Chondrocyte (in vitro differentiated cells): ENCODE data around the gene CLIC3. TPM values are rescaled to one million over a fixed set of nuclear protein-coding genes. Genes with fewer than 3 reads are reported as not detected.

Source experiments
- DNase-seq: peaks from one replicate; pipeline ENCODE4 v3.0.0; 2021; ENCODE audit warnings: mixed read lengths, low spot score
- H3K27ac Mint-ChIP-seq: one replicate; pipeline ENCODE4 v1.8.0; 2021; ENCODE audit warnings: mild to moderate bottlenecking, moderate library complexity, mixed read lengths; ENCODE audit not compliant: unreplicated experiment
- H3K27me3 Mint-ChIP-seq: 2 replicates; pipeline ENCODE4 v1.8.0; 2021; ENCODE audit warnings: low read depth, mixed read lengths
- H3K36me3 Mint-ChIP-seq: 2 replicates; pipeline ENCODE4 v1.8.0; 2021; ENCODE audit warnings: low read depth, mixed read lengths
- H3K4me1 Mint-ChIP-seq: 2 replicates; pipeline ENCODE4 v1.8.0; 2021; ENCODE audit warnings: low read depth, mild to moderate bottlenecking, mixed read lengths
- H3K4me3 Mint-ChIP-seq: one replicate; pipeline ENCODE4 v1.8.0; 2021; ENCODE audit warnings: mild to moderate bottlenecking, moderate library complexity, mixed read lengths; ENCODE audit not compliant: unreplicated experiment
- H3K9me3 Mint-ChIP-seq: 2 replicates; pipeline ENCODE4 v1.8.0; 2021; ENCODE audit warnings: low read depth, mixed read lengths
- total RNA-seq: library from RNA; stranded (reverse); gene quantifications from 3 replicates; pipeline ENCODE4 v1.2.1, GENCODE V29; 2021
- TF ChIP-seq, protein P1 (sequence below): fragments of 200-600 bp; sonication (generic); IDR thresholded peaks from 2 replicates; pipeline ENCODE4 v1.5.0; 2021; ENCODE audit warnings: antibody characterized with exemption, mild to moderate bottlenecking, moderate library complexity

CLIC3 gene
- total RNA-seq, 1 donor from 2014 or later: 5.5 TPM

DNA sequence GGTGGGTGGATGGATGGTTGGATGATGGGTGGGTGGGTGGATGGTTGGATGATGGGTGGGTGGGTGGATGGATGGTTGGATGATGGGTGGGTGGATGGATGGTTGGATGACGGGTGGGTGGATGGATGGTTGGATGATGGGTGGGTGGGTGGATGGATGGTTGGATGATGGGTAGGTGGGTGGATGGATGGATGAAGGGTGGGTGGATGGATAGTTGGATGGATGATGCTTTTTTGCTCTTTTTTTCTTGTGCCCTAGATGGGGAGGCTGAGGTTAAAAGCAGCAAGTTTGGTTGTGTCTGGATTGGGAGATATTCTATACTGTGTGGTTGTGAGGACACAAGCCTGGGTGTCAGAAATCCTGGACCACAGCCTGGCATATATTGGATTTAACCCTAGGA lies 38.9 kb downstream of the CLIC3 start:
- no peaks in the 10 kb centered on the region for H3K36me3 Mint-ChIP-seq
- peaks cover 3% of the 10 kb centered on the region for H3K9me3 Mint-ChIP-seq
- no peak overlapping the region for H3K27ac Mint-ChIP-seq
- no peak overlapping the region for H3K4me3 Mint-ChIP-seq
- H3K4me1 Mint-ChIP-seq: no peaks in the 10 kb centered on the region
- DNase-seq: no peak
- TF ChIP-seq, protein P1, sequence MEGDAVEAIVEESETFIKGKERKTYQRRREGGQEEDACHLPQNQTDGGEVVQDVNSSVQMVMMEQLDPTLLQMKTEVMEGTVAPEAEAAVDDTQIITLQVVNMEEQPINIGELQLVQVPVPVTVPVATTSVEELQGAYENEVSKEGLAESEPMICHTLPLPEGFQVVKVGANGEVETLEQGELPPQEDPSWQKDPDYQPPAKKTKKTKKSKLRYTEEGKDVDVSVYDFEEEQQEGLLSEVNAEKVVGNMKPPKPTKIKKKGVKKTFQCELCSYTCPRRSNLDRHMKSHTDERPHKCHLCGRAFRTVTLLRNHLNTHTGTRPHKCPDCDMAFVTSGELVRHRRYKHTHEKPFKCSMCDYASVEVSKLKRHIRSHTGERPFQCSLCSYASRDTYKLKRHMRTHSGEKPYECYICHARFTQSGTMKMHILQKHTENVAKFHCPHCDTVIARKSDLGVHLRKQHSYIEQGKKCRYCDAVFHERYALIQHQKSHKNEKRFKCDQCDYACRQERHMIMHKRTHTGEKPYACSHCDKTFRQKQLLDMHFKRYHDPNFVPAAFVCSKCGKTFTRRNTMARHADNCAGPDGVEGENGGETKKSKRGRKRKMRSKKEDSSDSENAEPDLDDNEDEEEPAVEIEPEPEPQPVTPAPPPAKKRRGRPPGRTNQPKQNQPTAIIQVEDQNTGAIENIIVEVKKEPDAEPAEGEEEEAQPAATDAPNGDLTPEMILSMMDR: no peak
- peaks cover 2% of the 10 kb centered on the region for H3K27me3 Mint-ChIP-seq

DNA sequence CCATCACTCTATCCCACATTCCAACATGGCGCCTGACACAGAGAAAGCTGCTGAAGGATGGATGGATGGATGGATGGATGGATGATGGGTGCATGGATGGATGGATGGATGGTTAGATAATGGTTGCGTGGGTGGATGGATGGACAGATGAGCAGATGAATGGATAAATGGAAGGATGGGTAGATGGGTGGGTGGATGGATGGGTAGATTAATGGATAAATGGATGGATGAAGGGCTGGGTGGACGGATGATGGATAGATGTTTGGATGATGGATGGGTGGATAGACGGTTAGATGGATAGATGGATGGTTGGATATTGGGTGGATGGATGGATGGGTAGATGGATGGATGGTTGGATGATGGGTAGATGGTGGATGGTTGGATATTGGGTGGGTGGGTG lies 39.8 kb downstream of the CLIC3 start:
- no peaks in the 10 kb centered on the region for H3K36me3 Mint-ChIP-seq
- TF ChIP-seq, protein P1: no peak
- H3K27ac Mint-ChIP-seq: no peak overlapping the region
- peaks cover 2% of the 10 kb centered on the region for H3K27me3 Mint-ChIP-seq
- no peak overlapping the region for H3K4me3 Mint-ChIP-seq
- peaks cover 3% of the 10 kb centered on the region for H3K9me3 Mint-ChIP-seq
- no peak for DNase-seq
- no peaks in the 10 kb centered on the region for H3K4me1 Mint-ChIP-seq

DNA sequence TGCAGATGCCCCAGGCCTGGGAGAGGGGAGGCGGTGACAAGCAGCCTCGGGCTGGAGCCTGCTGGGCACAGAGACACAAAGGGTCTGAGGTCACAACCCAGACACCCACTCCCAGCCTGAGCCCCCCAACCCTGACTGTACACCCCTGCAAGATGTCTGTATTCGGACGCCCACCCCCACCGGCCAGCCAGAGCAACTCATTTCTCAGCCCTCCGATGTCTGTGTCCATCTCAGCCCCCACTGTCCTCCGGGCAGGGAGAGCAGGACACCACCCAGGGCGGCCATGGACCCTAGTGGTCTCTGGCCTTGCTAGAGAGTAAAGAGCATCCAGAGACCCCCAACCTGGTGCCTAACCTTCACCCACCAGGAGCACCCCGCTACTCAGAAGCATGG lies 40.4 kb downstream of the CLIC3 start:
- no peak overlapping the region for H3K27ac Mint-ChIP-seq
- H3K4me3 Mint-ChIP-seq: no peak overlapping the region
- peaks cover 2% of the 10 kb centered on the region for H3K27me3 Mint-ChIP-seq
- no peaks in the 10 kb centered on the region for H3K4me1 Mint-ChIP-seq
- no peak for DNase-seq
- TF ChIP-seq, protein P1: no peak
- H3K9me3 Mint-ChIP-seq: peaks cover 3% of the 10 kb centered on the region
- H3K36me3 Mint-ChIP-seq: no peaks in the 10 kb centered on the region

DNA sequence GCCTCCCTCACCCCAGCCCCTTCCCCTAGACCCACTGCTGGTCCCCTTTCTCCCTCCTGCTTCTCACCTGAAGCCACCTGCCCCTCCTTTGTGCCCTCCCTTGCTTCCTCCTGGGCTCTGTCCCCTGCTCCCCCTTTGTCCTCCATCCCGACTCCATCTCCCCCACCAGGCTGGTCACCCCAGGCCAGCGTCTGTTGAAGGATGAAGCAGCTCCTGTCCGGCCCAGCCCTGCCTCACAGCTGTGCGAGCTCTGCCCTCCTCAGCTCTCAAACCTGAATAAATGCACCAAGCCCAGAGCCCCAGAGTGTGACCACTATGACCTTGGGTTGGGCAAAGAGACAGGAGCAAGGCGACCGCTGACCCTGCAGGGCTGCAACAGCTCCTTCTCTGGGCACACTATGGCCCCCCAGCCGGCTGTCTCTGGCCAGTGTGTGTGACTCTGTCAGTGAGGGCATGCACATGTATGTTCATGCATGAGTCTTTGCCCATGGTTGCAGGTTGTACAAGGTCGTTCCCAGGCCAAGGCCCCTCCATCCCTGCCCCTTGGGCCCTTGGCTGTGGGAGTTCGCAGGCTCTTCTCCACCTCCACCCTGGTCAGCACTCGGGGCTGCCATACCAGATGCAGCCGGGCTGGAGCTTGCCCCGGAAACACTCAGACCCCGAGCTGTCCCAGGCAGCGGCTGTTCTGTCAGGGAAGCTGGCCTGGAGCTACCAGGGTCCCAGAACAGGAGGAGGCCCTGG lies 41.0 kb downstream of the CLIC3 start:
- peaks cover 3% of the 10 kb centered on the region for H3K9me3 Mint-ChIP-seq

DNA sequence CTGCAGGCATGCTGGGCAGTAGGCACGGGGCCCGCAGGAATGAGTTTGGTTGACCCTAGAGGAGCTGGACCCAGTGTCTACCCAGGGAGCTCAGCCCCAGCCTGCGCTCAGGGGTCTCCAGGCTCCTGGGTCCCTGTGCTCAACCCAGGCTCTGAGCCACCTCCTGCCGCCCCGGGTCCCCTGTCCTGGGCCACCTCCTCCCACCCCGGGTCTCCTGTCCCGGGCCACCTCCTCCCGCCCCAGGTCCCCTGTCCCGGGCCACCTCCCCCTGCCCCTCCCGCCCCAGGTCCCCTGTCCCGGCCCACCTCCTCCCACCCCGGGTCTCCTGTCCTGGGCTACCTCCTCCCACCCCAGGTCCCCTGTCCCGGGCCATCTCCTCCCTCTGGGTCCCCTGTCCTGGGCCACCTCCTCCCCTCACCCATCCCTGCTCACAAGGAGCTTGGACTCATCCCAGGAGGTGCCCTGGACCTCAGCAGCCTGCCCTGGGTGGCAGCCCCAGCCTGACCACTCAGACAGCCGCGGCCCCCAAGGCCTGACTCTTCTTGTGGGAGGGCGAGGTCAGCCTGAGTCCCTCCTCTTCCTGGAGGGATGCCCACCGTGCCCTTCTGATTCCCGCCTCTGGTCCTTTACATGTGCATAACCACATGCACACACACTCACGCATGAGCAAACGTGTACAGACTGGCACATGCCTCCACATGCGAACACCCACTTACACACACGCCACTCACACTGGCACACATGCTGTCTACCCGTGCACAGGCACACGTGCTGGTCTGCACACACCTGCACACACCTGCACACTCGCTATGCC lies 41.9 kb downstream of the CLIC3 start:
- Mint-ChIP-seq H3K36me3 (no peaks in the 10 kb centered on the region), H3K27me3 (peaks cover 2% of the 10 kb centered on the region), H3K27ac (no peak overlapping the region), H3K9me3 (peaks cover 3% of the 10 kb centered on the region), H3K4me3 (no peak overlapping the region), H3K4me1 (peaks cover 3% of the 10 kb centered on the region)
- TF ChIP-seq, protein P1: no peak
- no peak for DNase-seq

More for the DNA sequence above, 41.0 kb downstream of the CLIC3 start:
- H3K27ac Mint-ChIP-seq: no peak overlapping the region
- peaks cover 1% of the 10 kb centered on the region for H3K4me1 Mint-ChIP-seq
- no peak overlapping the region for H3K4me3 Mint-ChIP-seq
- H3K36me3 Mint-ChIP-seq: no peaks in the 10 kb centered on the region
- H3K27me3 Mint-ChIP-seq: peaks cover 2% of the 10 kb centered on the region
- TF ChIP-seq, protein P1: no peak
- no peak for DNase-seq
